Measurements from ENCODE around the gene NOSIP.

Gene NOSIP

DNA sequence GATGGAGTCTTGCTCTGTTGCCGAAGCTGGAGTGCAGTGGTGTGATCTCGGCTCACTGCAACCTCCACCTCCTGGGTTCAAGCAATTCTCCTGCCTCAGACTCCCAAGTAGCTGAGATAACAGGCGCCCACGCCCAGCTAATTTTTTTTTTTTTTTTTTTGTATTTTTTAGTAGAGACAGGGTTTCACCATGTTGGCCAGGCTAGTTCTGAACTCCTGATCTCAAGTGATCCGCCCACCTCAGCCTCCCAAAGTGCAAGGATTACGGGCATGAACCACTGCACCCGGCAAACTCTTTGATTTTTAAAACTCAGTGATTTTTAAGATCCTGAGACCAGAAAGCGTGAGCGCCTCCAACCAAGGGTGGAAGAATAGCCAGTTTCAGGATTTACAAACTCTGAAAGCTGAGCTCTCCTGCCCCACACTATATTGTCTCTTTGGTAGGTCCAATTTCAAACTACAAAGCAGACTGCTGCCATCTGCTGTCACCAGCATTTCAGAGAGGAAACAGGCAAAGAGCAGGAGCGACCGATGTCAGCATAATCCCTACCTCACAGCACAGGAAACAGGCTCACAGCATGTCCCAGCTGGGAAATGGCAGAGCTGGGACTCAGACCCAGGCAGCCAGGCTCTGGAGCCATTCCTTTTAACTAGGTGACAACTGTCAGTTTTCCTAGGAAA lies 9.2 kb downstream of the NOSIP start:
- no peak for DNase-seq

DNA sequence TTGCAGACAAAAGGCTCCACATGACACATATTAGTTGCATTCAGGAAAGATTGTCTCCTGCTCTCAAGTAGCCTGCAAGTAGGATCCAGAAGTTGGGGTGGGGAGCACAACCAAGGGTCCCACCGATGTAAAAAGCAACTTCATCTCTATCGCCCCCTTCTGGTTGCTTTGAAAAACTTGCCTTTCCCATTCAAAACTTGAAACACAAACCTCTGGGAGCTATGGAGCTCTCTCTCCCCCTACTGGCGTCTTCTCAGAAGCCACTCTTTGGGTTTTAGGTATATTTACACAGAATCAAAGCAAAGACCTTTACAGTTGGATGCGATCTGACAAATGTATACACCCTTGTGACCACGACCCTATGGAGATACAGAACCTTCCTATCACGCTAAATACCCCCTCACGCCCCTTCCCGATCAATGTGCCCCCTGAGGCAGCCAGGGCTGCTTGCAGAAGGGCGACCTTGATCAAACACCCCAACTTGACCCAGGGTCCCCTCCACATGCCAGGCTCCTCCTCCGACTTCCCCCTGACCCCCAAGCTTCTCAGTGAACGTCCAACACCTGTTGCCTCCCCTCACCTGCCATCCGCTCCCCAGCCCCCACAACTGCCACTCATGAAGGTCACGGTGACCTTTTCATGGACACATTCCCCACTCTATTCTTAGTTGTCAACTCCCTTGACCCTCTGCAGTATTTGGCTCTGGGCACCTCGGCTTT lies 10.1 kb downstream of the NOSIP start:
- peak; percentile 60 to 67 for DNase-seq

DNA sequence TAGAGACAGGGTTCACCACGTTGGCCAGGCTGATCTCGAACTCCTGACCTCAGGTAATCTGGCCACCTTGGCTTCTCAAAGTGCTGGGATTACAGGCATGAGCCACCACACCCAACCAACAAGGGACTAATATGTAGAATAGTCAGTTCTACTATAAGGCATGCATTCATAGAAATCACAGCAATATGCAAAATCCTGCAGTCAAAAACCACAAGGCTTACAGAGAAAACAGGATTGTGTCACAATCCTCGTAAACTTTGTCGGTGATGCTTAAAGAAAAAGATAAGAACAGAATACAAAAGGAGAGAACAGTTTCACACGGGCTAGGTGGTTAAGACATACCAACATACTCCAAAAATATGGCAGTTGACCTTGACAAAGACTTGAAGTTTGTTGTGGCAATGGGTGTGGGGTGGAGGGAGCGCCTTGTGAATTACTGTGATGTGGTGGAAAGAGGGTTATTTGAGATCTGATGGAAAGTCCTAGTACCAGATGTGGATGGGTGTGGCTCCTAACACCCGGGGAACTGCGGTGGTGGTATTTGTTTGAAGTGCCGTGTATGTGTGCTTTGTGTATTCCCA lies 12.4 kb downstream of the NOSIP start:
- DNase-seq = peak in 1 of 2 donors; percentile 64

DNA sequence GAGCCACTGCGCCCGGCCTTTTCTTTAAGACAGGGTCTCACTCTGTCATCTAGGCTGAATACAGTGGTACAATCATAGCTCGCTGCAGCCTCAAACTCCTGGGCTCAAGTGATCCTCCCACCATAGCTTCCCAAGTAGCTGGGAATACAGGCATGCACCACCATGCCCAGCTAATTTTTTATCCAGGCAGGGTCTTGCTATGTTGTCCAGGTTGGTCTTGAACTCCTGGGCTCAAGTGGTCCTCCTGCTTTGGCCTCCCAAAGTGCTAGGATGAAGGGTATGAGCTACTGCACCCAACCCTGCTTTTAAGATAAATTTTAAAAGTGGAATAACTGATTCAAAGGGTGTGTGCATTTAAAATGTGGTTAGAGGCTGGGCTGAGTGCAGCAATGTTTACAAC lies 14.1 kb downstream of the NOSIP start:
- no peak for DNase-seq

DNA sequence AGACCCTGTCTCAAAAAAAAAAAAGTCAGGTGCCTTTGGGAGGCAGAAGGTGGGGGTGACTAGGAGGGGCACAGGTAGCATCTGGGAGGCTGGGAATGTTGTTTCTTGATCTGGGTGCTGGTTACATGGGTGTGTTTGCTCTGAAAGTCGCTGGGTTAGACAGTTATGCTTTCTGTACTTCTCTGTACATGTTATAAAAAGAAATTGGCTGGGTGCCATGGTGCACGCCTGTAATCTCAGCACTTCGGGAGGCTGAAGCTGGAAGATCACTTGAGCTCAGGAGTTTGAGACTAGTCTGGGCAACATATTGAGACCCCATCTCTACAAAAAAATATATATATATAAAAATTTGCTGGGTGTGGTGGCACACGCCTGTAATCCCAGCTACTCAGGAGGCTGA lies 15.1 kb downstream of the NOSIP start:
- no peak for DNase-seq

DNA sequence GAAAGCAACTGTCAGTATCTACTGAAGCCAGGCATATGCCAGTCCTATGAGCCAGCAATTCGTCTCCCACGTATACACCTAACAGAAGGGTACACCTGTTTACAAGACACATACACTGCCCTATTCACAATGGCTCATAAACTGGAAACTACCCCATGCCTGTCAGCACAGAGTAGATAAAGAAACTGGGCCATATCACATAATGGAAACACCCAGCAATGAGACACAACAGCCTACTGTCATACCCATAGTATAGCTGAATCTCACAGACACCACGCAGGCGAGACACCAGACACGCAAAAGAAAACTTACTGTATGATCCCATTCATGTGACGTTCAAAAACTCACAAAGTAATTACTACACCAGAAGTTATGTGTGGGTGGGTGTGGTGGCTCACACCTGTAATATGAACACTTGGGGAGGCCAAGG lies 15.7 kb downstream of the NOSIP start:
- DNase-seq = peak in 1 of 2 donors; percentile 62

DNA sequence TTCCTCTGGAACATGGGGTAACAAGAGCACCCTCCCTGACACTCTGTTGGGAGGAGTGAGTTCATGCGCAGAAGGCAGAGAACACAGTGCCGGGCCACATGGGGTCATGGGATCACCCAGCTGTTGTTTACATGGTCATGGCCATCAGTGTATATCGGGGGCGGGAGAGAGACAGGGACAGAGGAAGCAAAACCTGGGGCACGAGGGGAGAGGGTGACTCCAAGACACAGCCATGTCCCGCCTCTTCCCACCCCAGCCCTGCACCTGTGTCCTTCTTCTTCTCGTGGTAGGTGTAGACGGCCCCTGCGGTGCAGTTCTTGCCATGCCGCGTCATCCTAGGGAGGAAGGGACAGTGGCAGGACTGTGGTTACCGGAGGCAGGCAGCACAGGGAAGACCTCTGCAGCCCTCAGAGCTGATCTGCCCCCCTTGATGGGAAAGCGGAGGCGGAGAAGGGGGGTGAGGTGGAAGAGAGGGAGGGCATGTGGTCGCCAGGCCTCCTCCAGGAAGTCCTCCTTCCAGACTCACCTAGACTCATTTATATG lies 19.9 kb downstream of the NOSIP start:
- DNase-seq = peak; percentile 41 to 45

DNA sequence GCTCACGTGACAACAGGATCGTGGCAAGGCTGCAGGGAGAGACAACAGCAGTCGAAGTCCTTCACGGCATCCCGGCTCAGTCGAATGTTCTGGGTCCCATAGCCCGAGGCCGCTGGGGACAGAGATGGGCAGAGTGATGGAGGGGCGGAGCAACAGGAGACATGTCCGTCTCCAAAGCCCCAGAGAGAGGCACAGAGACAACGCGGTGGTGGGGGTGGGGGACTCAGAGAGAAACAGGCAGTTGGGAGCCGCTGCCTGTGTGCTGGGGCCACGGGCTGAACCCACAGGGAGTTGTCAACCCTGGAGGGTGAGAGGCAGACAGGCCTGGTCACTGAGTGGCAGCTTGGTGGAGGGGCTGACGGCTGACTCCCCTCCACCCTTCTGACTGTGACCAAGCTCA lies 20.4 kb downstream of the NOSIP start:
- DNase-seq = peak in 1 of 2 donors; percentile 38

DNA sequence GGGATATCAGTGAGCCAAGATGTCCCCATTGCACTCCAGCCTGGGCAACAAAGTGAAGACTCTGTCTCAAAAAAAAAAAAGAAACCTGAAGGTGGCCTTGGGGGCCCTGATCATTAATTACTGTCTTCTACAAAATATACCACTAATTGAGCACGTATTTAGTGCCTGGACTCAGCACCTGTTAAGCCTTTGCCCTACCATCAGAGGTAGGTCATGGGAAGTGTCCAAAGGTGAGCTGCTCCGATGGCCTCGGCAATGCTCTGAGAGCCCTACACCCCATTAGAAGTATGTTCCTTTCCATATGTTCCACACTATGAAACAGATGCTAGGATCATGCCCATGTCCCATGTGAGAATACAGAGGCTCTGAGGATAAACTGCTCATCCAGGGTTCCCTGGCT lies 20.9 kb downstream of the NOSIP start:
- no peak for DNase-seq

DNA sequence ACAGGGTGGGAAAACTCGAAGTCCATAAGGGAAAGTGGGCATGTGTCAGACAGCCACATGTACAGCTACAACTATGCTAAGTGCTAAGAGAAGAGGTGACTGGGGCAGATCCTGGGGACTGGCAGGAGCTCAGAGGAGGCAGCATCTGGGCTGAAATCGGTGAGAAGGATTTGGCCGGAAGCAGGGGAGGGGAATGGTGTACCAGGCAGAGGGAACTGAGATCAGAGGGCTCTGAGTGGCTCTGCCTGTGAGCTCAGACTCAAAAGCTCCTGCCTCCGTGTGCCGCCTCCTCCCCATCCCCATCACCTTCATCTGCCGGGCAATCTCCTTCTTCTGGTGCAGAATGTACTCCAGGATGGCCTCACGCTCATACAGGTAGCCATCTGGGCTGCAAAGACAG lies 21.8 kb downstream of the NOSIP start:
- DNase-seq = peak; percentile 47 to 51

DNA sequence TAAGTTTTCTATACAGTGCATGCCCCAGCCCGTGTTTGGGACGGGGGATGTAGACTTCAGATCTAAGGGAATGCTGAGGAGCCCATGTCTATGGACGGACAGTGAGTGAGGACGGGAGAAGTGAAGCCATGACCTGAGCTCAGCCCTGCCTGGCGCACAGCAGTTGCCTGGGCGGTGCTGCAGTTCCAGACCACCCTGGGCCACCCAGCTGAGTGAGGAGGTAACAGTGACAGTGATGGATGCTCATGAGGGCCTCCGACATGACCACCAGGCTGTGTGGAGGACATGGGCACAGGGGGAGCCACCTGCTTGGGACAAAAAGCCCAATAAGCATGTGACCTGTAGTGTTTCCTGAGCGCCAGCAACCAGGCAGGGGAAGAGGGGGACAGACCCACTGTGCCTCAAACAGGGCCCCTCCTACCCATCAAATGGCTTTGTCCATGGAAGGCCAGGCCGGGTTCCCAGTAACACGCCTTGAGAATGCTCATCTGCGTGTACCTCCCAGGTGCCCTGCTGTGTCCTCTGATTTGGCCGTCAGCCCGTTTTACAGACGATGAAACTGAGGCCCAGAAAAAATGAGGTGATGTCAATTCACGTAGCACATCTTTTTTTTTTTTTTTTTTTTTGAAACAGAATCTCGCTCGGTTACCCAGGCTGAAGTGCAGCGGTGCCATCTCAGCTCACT lies 22.6 kb downstream of the NOSIP start:
- peak in 1 of 2 donors; percentile 11 for DNase-seq

DNA sequence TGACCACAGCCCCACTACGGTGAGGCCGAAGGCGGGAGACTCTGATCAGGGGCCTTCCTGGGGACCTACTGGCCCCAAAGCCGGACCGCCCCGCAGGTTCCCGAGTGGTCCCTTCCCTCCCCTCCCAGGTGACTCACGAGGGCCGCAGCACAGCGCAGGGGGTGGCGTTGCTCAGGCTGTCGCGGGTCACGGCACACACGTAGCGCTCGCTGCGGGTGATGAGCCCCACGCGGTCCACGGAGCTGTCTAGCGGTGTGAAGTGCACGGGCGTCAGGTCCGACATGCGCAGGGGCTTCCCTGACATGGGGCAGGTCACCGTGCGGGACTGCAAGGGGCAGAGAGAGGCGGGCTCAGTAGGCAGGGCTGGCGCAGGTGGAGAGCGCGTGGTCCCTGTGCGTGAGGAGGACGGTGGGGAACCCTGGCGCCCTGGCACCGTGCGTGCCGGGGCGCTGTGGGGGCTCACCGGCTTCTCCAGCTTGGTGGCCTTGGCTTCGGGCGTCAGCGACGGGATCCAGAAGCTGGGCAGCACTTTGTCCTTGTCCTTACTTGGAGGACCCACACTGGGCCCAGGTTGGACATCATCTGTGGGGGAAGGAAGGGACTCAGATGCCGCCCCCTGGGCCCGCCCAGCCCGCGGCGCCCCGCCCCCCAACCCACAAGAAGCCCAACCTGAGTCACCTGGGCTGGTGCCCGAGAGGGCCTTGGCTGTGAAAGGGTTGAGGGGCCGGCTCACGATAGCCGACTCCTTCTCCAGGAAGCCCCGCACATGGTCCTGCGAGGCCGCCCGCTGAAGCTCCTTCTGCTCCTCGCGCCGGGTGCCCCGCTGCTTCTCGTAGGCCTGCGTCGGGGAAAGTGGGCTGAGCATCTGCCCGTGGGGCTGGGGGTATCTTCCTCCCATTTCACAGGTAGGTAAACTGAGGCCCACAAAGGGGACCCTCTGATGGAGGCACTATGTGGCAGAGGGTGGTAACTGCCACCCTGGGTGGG lies 23.7 kb downstream of the NOSIP start:
- peak; percentile 32 to 46 for DNase-seq

DNA sequence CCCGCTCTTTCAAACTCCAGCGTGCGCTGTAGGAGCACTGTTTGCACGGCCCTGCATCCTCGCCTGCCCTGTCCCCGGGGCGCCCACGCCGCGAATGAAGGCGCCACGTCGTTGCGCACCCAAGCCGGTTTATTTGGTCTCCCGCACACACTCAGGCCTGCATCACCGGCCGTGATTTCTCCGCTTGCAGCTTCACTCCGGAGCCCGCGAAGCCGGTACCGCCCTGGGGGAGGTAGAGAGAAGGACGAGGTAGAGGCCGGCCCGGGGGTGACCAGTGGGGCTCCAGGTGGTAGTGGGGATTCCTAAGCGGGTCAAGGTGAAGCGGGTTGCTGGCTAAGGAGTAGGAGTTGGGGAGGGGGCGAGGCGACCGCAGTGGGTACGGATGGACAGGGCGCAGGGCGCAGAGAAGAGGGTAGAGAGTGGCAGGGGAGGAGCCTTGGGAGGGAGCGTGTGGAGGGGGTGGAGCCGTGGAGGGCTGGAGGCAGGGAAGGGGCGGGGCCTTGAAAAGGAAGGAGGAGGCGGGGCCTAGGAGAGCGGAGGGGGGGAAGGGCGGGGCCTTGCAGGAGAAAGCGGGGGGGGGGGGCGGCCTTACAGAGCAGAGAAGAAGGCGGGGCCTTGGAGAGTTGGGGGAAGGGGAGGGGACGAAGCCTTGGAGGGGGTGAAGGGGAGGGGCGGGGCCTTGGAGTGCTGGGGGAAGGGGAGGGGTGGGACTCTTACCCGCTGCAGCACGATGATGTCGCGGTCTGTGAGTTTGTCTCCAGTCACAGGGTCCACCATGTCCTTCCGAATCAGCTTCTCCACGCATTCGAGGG lies 24.6 kb downstream of the NOSIP start:
- peak; percentile 78 to 82 for DNase-seq

DNA sequence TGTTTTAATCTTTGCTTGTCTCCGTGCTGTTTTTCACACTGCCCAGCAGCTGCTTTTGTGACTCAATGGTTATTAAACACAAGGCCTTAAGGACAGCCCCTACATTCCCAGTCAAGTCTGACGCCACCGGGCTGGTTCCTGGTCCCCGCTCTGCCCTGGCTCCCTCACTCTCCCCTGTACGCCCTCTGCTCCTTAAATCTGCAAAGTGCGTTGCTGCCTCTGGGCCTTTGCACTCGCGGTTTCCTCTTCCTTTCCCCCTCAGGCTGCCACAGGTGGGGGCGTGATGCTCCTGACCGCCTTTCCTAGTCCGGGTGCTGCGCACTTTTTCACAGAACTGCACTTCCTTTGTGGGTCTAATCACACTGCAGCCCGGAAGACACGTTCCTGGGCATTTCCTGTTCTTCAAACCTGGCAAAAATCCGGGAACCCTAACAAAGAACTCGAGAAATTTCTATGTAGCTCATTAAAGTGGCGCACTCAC lies 25.6 kb downstream of the NOSIP start:
- peak; percentile 41 to 62 for DNase-seq

DNA sequence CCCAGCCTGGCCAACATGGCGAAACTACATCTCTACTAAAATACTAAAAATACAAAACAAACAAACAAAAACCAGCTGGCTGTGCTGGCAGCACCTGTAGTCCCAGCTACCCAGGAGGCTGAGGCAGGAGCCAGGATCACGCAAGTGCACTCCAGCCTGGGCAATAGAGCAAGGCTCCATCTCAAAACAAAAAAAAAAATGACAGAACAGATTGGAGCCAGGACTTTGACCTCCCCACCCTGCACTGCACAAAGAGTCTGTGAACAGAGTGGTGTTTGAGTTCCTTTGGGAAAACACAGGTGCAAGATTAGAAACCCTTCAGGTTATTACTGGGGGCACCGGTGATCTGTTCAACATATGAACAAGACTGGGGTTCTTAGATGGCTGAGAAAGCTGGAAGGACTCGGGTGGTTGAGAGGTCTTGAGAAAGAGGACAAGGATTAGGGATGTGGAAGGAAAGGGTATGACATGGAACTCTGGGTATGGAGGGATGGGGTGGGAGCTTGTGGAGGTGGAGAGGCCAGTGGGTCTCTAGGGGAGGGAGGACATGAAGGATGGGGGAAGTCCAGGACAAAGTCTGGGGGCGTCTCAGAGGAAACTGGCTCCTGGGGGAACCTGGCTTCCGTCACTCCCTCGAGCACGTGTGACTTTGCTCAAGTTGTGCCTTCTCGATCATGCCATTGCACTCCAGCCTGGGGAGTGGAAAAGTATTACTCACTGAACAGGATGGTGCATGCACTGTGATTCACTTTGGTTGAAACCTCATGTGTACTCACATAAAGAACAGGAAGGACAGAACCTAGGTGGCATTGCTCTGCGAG lies 26.7 kb downstream of the NOSIP start:
- peak; percentile 65 to 69 for DNase-seq

DNA sequence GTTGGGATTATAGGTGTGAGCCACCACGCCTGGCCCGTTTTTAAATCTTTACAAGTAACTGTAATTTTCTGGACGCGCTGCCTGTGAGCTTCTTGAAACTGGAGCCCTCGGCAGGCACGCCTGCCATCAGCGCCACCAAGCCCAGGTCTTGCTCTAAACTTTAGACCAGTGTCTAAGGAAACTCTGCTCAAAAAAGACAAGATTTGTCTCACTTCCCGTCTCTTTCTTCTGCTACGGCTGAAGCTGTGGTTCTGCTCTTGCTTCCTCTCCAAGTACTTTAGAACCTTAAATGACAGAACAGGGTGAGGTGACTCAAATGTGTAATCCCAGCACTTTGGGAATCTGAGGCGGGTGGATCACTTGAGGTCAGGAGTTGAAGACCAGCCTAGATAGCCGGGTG lies 27.6 kb downstream of the NOSIP start:
- peak in 1 of 2 donors; percentile 25 for DNase-seq

DNA sequence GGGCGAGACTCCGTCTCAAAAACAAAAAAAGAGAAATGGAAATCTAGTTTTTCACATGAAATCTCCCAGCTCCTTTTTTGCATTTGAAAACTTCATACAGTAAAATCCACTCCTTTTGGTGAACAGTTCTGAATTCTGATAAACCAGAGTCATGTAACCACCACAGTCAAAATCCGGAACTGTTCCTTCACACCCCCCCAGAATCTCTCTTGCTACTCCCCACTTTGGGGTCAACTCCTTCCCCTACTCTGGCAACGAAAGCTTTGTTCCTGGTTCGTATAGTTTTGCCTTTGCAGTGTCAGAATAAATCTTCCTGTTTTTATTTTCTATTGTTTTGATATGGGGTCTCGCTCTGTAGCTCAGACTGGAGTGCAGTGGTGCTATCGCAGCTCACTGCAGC lies 28.8 kb downstream of the NOSIP start:
- DNase-seq = no peak

DNA sequence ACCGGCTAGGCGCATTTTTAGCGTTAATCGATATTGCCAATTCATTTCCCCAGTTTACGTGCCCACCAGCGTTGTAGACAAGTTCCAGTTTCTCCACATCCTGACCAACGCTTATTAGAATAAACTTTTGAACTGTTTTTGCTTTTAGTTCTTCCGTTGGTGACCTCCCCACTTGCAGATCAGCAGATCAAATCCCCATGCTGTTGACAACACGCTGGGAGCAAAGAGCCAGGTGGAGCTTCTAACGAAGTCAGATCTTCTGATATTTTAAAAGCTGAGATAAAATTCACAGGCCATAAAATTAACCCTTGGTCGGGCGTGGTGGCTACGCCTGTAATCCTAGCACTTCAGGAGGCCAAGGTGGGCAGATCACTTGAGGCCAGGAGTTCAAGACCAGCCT lies 31.3 kb downstream of the NOSIP start:
- no peak for DNase-seq

DNA sequence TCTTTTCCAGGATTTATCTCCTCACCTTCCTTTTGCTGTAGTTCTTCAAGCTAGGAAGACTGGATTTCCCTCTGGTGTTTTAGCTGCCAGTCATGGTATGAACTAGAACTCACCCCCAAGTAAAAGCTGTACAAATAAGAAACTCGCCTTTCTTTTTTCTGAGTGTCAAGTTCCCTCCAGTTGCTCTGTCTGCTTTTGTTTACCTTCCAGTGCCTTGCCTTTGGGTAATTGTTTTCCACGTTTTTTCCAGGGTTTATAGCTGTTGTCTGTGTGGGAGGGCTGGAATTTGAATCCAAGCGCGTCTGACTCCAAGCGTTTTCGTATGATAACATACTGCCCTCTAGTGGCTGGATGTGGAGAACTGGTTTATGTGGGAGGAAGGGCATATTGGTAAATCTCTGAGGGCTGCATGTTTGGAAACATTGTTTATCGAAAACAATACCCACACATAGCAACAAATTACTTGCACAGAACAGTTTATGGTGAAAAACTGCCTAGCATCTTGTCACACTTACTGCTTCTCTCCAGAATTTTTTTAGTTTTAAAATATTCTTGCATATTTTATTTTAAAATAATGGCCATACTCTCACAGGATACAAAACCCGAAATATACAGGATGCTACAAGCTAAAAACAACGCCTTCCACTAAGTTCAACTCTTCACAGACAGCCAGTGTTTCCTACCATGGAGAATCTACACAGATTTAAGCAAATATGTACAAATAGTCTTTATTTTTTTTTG lies 33.4 kb downstream of the NOSIP start:
- peak in 1 of 2 donors; percentile 70 for DNase-seq

All from stimulated activated CD4-positive, alpha-beta T cell treated with anti-CD3 and anti-CD28 coated beads, Interleukin-2, amount 100 ng/mL, for 24 hours (primary cell).